Suprapubic skin (tissue), 4 donors: ENCODE measurements around the gene DNMBP. TPM values are rescaled to one million over a fixed set of nuclear protein-coding genes. Genes with fewer than 3 reads are reported as not detected.

Experiments used
- DNase-seq, 2 donors: peaks; one replicate each; pipeline ENCODE4 v3.0.0-alpha.2; 2019; ENCODE audit warnings: low spot score in 2 of 2
- H3K27ac ChIP-seq: fragments of 200-600 bp; sonication (generic); one replicate; pipeline ENCODE4 v1.5.1; 2019
- H3K27me3 ChIP-seq: fragments of 200-600 bp; sonication (generic); one replicate; pipeline ENCODE4 v1.5.1; 2019
- H3K36me3 ChIP-seq: fragments of 200-600 bp; sonication (generic); one replicate; pipeline ENCODE4 v1.5.1; 2019
- H3K4me1 ChIP-seq: fragments of 200-600 bp; sonication (generic); one replicate; pipeline ENCODE4 v1.5.1; 2019
- H3K4me3 ChIP-seq: fragments of 200-600 bp; sonication (generic); one replicate; pipeline ENCODE4 v1.5.1; 2019; ENCODE audit warnings: mild to moderate bottlenecking
- H3K9me3 ChIP-seq: fragments of 200-600 bp; sonication (generic); one replicate; pipeline ENCODE4 v1.5.1; 2019
- EP300 ChIP-seq: sonication (generic); formaldehyde crosslinking; IDR thresholded peaks from one replicate; pipeline ENCODE4 v1.6.1; 2017; ENCODE audit warnings: antibody characterized with exemption
- POLR2A ChIP-seq, 2 donors: fragments of 450-650 bp; IDR thresholded peaks; one replicate each; pipeline ENCODE4 v1.6.1; 2017; ENCODE audit warnings: antibody characterized with exemption in 2 of 2, mild to moderate bottlenecking in 2 of 2, moderate library complexity in 2 of 2
- POLR2AphosphoS5 ChIP-seq, 3 donors: sonication (generic); formaldehyde crosslinking; IDR thresholded peaks; one replicate each; pipeline ENCODE4 v1.6.1; 2017; ENCODE audit warnings: antibody characterized with exemption in 3 of 3
- WGBS: methylation state at CpG from one replicate; pipeline ENCODE4 v1.1.5; 2018; 5-methylcytosine and 5-hydroxymethylcytosine counted together
- total RNA-seq, 4 donors: library from RNA; depleted of rRNA; stranded (reverse); fragments of >200 nt; gene quantifications; one replicate each; pipeline ENCODE4 v1.1.0, GENCODE V29; 2016
- TF ChIP-seq, protein P1 (sequence below), 2 donors: fragments of 200-600 bp in 1 of 2; fragments of 450-650 bp in 1 of 2; sonication (generic) in 1 of 2; IDR thresholded peaks; one replicate each; pipeline ENCODE4 v1.5.1; 2016 to 2019; ENCODE audit warnings: antibody characterized with exemption in 2 of 2, mild to moderate bottlenecking in 1 of 2, moderate library complexity in 1 of 2

The DNMBP gene
- total RNA-seq, 4 donors from 2014 or later = 43.4 to 89.6 (median 52.3) TPM

DNA sequence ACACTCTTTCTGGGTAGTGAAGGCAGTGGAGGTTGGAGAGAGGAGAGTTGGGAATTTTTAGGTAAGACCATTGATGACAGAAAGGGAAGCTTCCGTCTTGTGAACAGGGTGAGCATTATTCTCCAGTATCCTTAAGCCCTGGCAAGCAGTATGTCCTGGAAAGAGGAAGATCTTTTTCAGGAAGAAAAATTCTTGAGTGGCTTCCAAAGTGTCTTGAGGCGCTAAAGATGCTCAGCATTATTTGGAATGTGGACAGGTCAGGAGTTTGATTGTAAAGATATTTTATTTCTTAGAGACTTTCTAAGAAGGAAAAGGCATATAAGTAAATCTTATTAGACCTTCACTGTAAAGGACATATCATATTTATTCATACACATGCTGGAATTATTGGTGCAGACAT is 173.0 kb downstream of the DNMBP start:
- DNase-seq = no peak
- TF ChIP-seq, protein P1, sequence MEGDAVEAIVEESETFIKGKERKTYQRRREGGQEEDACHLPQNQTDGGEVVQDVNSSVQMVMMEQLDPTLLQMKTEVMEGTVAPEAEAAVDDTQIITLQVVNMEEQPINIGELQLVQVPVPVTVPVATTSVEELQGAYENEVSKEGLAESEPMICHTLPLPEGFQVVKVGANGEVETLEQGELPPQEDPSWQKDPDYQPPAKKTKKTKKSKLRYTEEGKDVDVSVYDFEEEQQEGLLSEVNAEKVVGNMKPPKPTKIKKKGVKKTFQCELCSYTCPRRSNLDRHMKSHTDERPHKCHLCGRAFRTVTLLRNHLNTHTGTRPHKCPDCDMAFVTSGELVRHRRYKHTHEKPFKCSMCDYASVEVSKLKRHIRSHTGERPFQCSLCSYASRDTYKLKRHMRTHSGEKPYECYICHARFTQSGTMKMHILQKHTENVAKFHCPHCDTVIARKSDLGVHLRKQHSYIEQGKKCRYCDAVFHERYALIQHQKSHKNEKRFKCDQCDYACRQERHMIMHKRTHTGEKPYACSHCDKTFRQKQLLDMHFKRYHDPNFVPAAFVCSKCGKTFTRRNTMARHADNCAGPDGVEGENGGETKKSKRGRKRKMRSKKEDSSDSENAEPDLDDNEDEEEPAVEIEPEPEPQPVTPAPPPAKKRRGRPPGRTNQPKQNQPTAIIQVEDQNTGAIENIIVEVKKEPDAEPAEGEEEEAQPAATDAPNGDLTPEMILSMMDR (IDR thresholded peaks at IDR 0.05) = no peak
- TF ChIP-seq POLR2A (IDR thresholded peaks at IDR 0.05) = no peak
- H3K27ac ChIP-seq = no peak overlapping the region
- 57% methylated on average over 2 of the region's 2 CpGs for WGBS
- H3K9me3 ChIP-seq = no peaks in the 10 kb centered on the region
- H3K4me1 ChIP-seq = no peaks in the 10 kb centered on the region
- H3K27me3 ChIP-seq = no peaks in the 10 kb centered on the region
- H3K36me3 ChIP-seq = no peaks in the 10 kb centered on the region
- H3K4me3 ChIP-seq = no peak overlapping the region

- Histone ChIP-seq H3K4me1 (no peaks in the 10 kb centered on the region), H3K9me3 (no peaks in the 10 kb centered on the region), H3K27me3 (no peaks in the 10 kb centered on the region), H3K36me3 (no peaks in the 10 kb centered on the region), H3K27ac (no peak overlapping the region), H3K4me3 (no peak overlapping the region)
- no peak for DNase-seq
- whole genome bisulfite sequencing = 79% methylated on average over 8 of the region's 8 CpGs
- TF ChIP-seq, protein P1 (IDR thresholded peaks at IDR 0.05) = no peak
- TF ChIP-seq EP300 (no peak), POLR2A (IDR thresholded peaks at IDR 0.05) (no peak), POLR2AphosphoS5 (IDR thresholded peaks at IDR 0.05) (no peak)
Measured at GRCh38 chr10:99835947-99836346, 173.8 kb downstream of the DNMBP start.

DNA sequence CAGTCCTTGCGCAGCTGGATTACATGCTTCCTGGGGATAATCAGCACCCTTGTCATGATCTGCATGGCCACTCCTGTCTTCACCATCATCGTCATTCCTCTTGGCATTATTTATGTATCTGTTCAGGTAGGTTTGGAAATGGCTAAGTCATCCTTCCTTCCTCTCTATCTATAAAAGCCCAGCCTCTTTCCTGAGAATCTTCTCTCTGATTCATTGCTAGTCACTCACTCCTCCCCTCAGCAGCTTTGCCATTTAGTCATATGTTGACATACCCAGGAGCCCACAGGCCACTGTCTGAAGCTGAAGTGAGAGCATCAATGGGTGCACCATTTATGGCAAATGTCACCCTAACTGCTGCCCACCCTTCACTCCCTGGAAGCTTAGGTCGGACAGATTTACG is 175.3 kb downstream of the DNMBP start:
- WGBS = 95% methylated on average over 4 of the region's 4 CpGs
- H3K36me3 ChIP-seq = no peaks in the 10 kb centered on the region
- no peaks in the 10 kb centered on the region for H3K9me3 ChIP-seq
- no peak overlapping the region for H3K4me3 ChIP-seq
- DNase-seq = no peak
- H3K4me1 ChIP-seq = no peaks in the 10 kb centered on the region
- H3K27me3 ChIP-seq = no peaks in the 10 kb centered on the region
- TF ChIP-seq POLR2AphosphoS5 (IDR thresholded peaks at IDR 0.05) (no peak), POLR2A (IDR thresholded peaks at IDR 0.05) (no peak), EP300 (no peak)
- no peak overlapping the region for H3K27ac ChIP-seq

- no peak overlapping the region for H3K4me3 ChIP-seq
- no peak for DNase-seq
- TF ChIP-seq POLR2AphosphoS5 (IDR thresholded peaks at IDR 0.05) (no peak), POLR2A (IDR thresholded peaks at IDR 0.05) (no peak), EP300 (no peak)
- no peaks in the 10 kb centered on the region for H3K9me3 ChIP-seq
- no peaks in the 10 kb centered on the region for H3K4me1 ChIP-seq
- H3K36me3 ChIP-seq = no peaks in the 10 kb centered on the region
- H3K27ac ChIP-seq = no peak overlapping the region
- 83% methylated on average over 2 of the region's 2 CpGs for WGBS
- H3K27me3 ChIP-seq = no peaks in the 10 kb centered on the region
Measured at GRCh38 chr10:99832439-99832838, 177.3 kb downstream of the DNMBP start.

- Histone ChIP-seq H3K27ac (no peak overlapping the region), H3K9me3 (no peaks in the 10 kb centered on the region), H3K4me1 (no peaks in the 10 kb centered on the region), H3K36me3 (no peaks in the 10 kb centered on the region), H3K27me3 (no peaks in the 10 kb centered on the region), H3K4me3 (no peak overlapping the region)
- TF ChIP-seq, protein P1 (IDR thresholded peaks at IDR 0.05) = no peak
- TF ChIP-seq POLR2A (IDR thresholded peaks at IDR 0.05) (no peak), POLR2AphosphoS5 (IDR thresholded peaks at IDR 0.05) (no peak), EP300 (no peak)
- 94% methylated on average over 2 of the region's 2 CpGs for WGBS
- no peak for DNase-seq
Measured at GRCh38 chr10:99828464-99828863, 181.3 kb downstream of the DNMBP start.

GRCh38 chr10:99827936-99828335 is 181.8 kb downstream of the DNMBP start:
- H3K27ac ChIP-seq = no peak overlapping the region
- TF ChIP-seq POLR2A (IDR thresholded peaks at IDR 0.05) (no peak), EP300 (no peak), POLR2AphosphoS5 (IDR thresholded peaks at IDR 0.05) (no peak)
- TF ChIP-seq, protein P1 (IDR thresholded peaks at IDR 0.05) = no peak
- DNase-seq = no peak
- no peaks in the 10 kb centered on the region for H3K9me3 ChIP-seq
- no peaks in the 10 kb centered on the region for H3K36me3 ChIP-seq
- no peaks in the 10 kb centered on the region for H3K4me1 ChIP-seq
- WGBS = 85% methylated on average over 2 of the region's 3 CpGs
- H3K27me3 ChIP-seq = no peaks in the 10 kb centered on the region
- no peak overlapping the region for H3K4me3 ChIP-seq

Other genes with a start within 250 kb of the DNMBP start
- 1 to 10 TPM; 1.4 to 4.4 (median 2.7) TPM for gene ABCC2, start 227.3 kb downstream of the DNMBP start, total RNA-seq
- gene CPN1, start 71.9 kb upstream of the DNMBP start, total RNA-seq = not detected
- 10 to 100 TPM; 23.3 to 38.2 (median 27.9) TPM for gene ERLIN1, start 176.1 kb upstream of the DNMBP start, total RNA-seq
- gene CHUK, start 219.6 kb upstream of the DNMBP start, total RNA-seq = 10 to 100 TPM; 11.3 to 15.4 (median 13.9) TPM